ENCODE measurements around the gene MTHFD2. TPM values are rescaled to one million over a fixed set of nuclear protein-coding genes. Genes with fewer than 3 reads are reported as not detected.
"Not testable (repeated sequence)": the region's sequence is repeated elsewhere in the genome, so short reads cannot be mapped to it uniquely, and the experiment has no call there.

Gene MTHFD2
- total RNA-seq, 8 experiments from 2014 or later: 46.3 to 256 (median 139) TPM

GRCh38 chr2:74199871-74200305 lies 1.5 kb downstream of the MTHFD2 start:
- in situ Hi-C loops (cut with MboI; ENCODE audit: low pct_unique_long_range_greater_than_20kb in 2 of 9, low sequenced_read_pairs in 9 of 9, unreplicated experiment in 9 of 9): no loop called here
- H3K4me1 ChIP-seq (replicated peaks in 1 of 2): peaks cover 11 to 16% of the 10 kb centered on the region in 2 donors
- no peak for ATAC-seq (replicated peaks in 6 of 8)
- H3K4me3 ChIP-seq: peak overlapping the region; percentile 67 to 84 (median 76)
- 0 to 28% (median 4%) methylated on average over 1 to 8 of the region's 8 CpGs; no CpG with 5 or more reads in 1 of the 10 experiments for WGBS, 10 experiments
- peak overlapping the region; percentile 97 for H3K27ac ChIP-seq

- in situ Hi-C loops (cut with MboI; ENCODE audit: low pct_unique_long_range_greater_than_20kb in 2 of 9, low sequenced_read_pairs in 9 of 9, unreplicated experiment in 9 of 9): no loop called here
- ATAC-seq (replicated peaks in 6 of 8): no peak
- WGBS, 10 experiments: 40 to 100% (median 67%) methylated on average over 1 to 2 of the region's 3 CpGs; no CpG with 5 or more reads in 1 of the 10 experiments
- no peak overlapping the region for H3K27ac ChIP-seq
- peak overlapping the region in 2 of 5 donors; percentile 76 to 79 for H3K4me3 ChIP-seq
- peaks cover 11 to 16% of the 10 kb centered on the region in 2 donors for H3K4me1 ChIP-seq (replicated peaks in 1 of 2)
Observed at GRCh38 chr2:74201196-74201595, 2.8 kb downstream of the MTHFD2 start.

GRCh38 chr2:74201596-74201995 lies 3.2 kb downstream of the MTHFD2 start:
- H3K4me3 ChIP-seq: peak overlapping the region in 2 of 5 donors; percentile 76 to 79
- WGBS, 10 experiments: 0 to 80% (median 33%) methylated on average over 1 of the region's 1 CpG; no CpG with 5 or more reads in 6 of the 10 experiments
- H3K4me1 ChIP-seq (replicated peaks in 1 of 2): peaks cover 14 to 19% of the 10 kb centered on the region in 2 donors
- no peak overlapping the region for H3K27ac ChIP-seq
- no peak for ATAC-seq (replicated peaks in 6 of 8)
- in situ Hi-C loops (cut with MboI; ENCODE audit: low pct_unique_long_range_greater_than_20kb in 2 of 9, low sequenced_read_pairs in 9 of 9, unreplicated experiment in 9 of 9): no loop called here

GRCh38 chr2:74204436-74204835 lies 6.0 kb downstream of the MTHFD2 start:
- peak in 1 of 8 experiments; percentile 19 for ATAC-seq (replicated peaks in 6 of 8)
- WGBS, 10 experiments: 60 to 100% (median 83%) methylated on average over 1 to 2 of the region's 3 CpGs; no CpG with 5 or more reads in 5 of the 10 experiments
- Histone ChIP-seq H3K4me3 (no peak overlapping the region), H3K27ac (no peak overlapping the region), H3K4me1 (replicated peaks in 1 of 2) (peaks cover 14 to 19% of the 10 kb centered on the region in 2 donors)
- in situ Hi-C loops (cut with MboI; ENCODE audit: low pct_unique_long_range_greater_than_20kb in 2 of 9, low sequenced_read_pairs in 9 of 9, unreplicated experiment in 9 of 9): no loop called here

GRCh38 chr2:74205113-74205512 lies 6.7 kb downstream of the MTHFD2 start:
- peaks cover 14 to 19% of the 10 kb centered on the region in 2 donors for H3K4me1 ChIP-seq (replicated peaks in 1 of 2)
- H3K27ac ChIP-seq: no peak overlapping the region
- ATAC-seq (replicated peaks in 6 of 8): no peak
- 73 to 100% (median 93%) methylated on average over 2 to 5 of the region's 5 CpGs; no CpG with 5 or more reads in 2 of the 10 experiments for WGBS, 10 experiments
- in situ Hi-C loops (cut with MboI; ENCODE audit: low pct_unique_long_range_greater_than_20kb in 2 of 9, low sequenced_read_pairs in 9 of 9, unreplicated experiment in 9 of 9): no loop called here
- no peak overlapping the region for H3K4me3 ChIP-seq

- ATAC-seq (replicated peaks in 6 of 8): no peak
- Histone ChIP-seq H3K27ac (peak overlapping the region in 1 of 2 donors; percentile 5), H3K4me1 (replicated peaks in 1 of 2) (peaks cover 14 to 19% of the 10 kb centered on the region in 2 donors), H3K4me3 (no peak overlapping the region)
- in situ Hi-C loops (cut with MboI; ENCODE audit: low pct_unique_long_range_greater_than_20kb in 2 of 9, low sequenced_read_pairs in 9 of 9, unreplicated experiment in 9 of 9): no loop called here
- 80 to 100% (median 95%) methylated on average over 1 to 5 of the region's 6 CpGs; no CpG with 5 or more reads in 1 of the 10 experiments for WGBS, 10 experiments
Observed at GRCh38 chr2:74205596-74205995, 7.2 kb downstream of the MTHFD2 start.

- WGBS, 10 experiments: 20 to 81% (median 57%) methylated on average over 1 to 3 of the region's 6 CpGs; no CpG with 5 or more reads in 3 of the 10 experiments
- in situ Hi-C loops (cut with MboI; ENCODE audit: low pct_unique_long_range_greater_than_20kb in 2 of 9, low sequenced_read_pairs in 9 of 9, unreplicated experiment in 9 of 9): no loop called here
- ATAC-seq (replicated peaks in 6 of 8): peak in 6 of 8 experiments; percentile 31 to 73 (median 58)
- H3K27ac ChIP-seq: no peak overlapping the region
- H3K4me3 ChIP-seq: no peak overlapping the region
- H3K4me1 ChIP-seq (replicated peaks in 1 of 2): peaks cover 7 to 13% of the 10 kb centered on the region in 2 donors
Observed at GRCh38 chr2:74206180-74206688, 7.8 kb downstream of the MTHFD2 start.

GRCh38 chr2:74212702-74213410 lies 14.4 kb downstream of the MTHFD2 start:
- no peak overlapping the region for H3K27ac ChIP-seq
- no peaks in the 10 kb centered on the region for H3K4me1 ChIP-seq (replicated peaks in 1 of 2)
- in situ Hi-C loops (cut with MboI; ENCODE audit: low pct_unique_long_range_greater_than_20kb in 2 of 9, low sequenced_read_pairs in 9 of 9, unreplicated experiment in 9 of 9): no loop called here
- ATAC-seq (replicated peaks in 6 of 8): no peak
- 80 to 100% (median 96%) methylated on average over 1 to 3 of the region's 3 CpGs; no CpG with 5 or more reads in 1 of the 10 experiments for WGBS, 10 experiments
- no peak overlapping the region for H3K4me3 ChIP-seq

GRCh38 chr2:74215771-74216170 lies 17.4 kb downstream of the MTHFD2 start:
- 88 to 100% (median 99%) methylated on average over 1 to 5 of the region's 6 CpGs; no CpG with 5 or more reads in 2 of the 10 experiments for WGBS, 10 experiments
- H3K27ac ChIP-seq; H3K4me3 ChIP-seq; ATAC-seq (replicated peaks in 6 of 8); in situ Hi-C loops (cut with MboI; ENCODE audit: low pct_unique_long_range_greater_than_20kb in 2 of 9, low sequenced_read_pairs in 9 of 9, unreplicated experiment in 9 of 9); H3K4me1 ChIP-seq (replicated peaks in 1 of 2): not testable (repeated sequence)

GRCh38 chr2:74216642-74217041 lies 18.2 kb downstream of the MTHFD2 start:
- Histone ChIP-seq H3K4me1 (replicated peaks in 1 of 2) (no peaks in the 10 kb centered on the region), H3K27ac (no peak overlapping the region), H3K4me3 (no peak overlapping the region)
- ATAC-seq (replicated peaks in 6 of 8): no peak
- in situ Hi-C loops (cut with MboI; ENCODE audit: low pct_unique_long_range_greater_than_20kb in 2 of 9, low sequenced_read_pairs in 9 of 9, unreplicated experiment in 9 of 9): no loop called here
- 86 to 100% (median 98%) methylated on average over 1 to 2 of the region's 2 CpGs; no CpG with 5 or more reads in 4 of the 10 experiments for WGBS, 10 experiments

GRCh38 chr2:74219846-74220486 lies 21.6 kb downstream of the MTHFD2 start:
- in situ Hi-C loops (cut with MboI; ENCODE audit: low pct_unique_long_range_greater_than_20kb in 2 of 9, low sequenced_read_pairs in 9 of 9, unreplicated experiment in 9 of 9): no loop called here
- Histone ChIP-seq H3K27ac (no peak overlapping the region), H3K4me1 (replicated peaks in 1 of 2) (no peaks in the 10 kb centered on the region), H3K4me3 (no peak overlapping the region)
- ATAC-seq (replicated peaks in 6 of 8): no peak
- 78 to 100% (median 100%) methylated on average over 1 to 3 of the region's 5 CpGs; no CpG with 5 or more reads in 1 of the 10 experiments for WGBS, 10 experiments

GRCh38 chr2:74221091-74221490 lies 22.7 kb downstream of the MTHFD2 start:
- no peak for ATAC-seq (replicated peaks in 6 of 8)
- in situ Hi-C loops (cut with MboI; ENCODE audit: low pct_unique_long_range_greater_than_20kb in 2 of 9, low sequenced_read_pairs in 9 of 9, unreplicated experiment in 9 of 9): no loop called here
- H3K4me1 ChIP-seq (replicated peaks in 1 of 2): no peaks in the 10 kb centered on the region
- H3K27ac ChIP-seq: no peak overlapping the region
- WGBS, 10 experiments: 90 to 100% (median 100%) methylated on average over 1 to 6 of the region's 6 CpGs; no CpG with 5 or more reads in 1 of the 10 experiments
- H3K4me3 ChIP-seq: no peak overlapping the region

All from motor neuron (in vitro differentiated cells).